Prostate gland (tissue), 2 donors: ENCODE measurements around the gene DPY19L1.
"Not testable (repeated sequence)": the region's sequence is repeated elsewhere in the genome, so short reads cannot be mapped to it uniquely, and the experiment has no call there.

Experiments
- CTCF ChIP-seq, 4 experiments: fragments of 200-600 bp in 2 of 4; fragments of 450-650 bp in 2 of 4; sonication (generic) in 2 of 4; IDR thresholded peaks; 1 replicate in 3 of 4; 2 replicates in 1 of 4; pipeline ENCODE4 v1.5.1; 2016 to 2019; ENCODE audit warnings: antibody characterized with exemption in 4 of 4, mild to moderate bottlenecking in 2 of 4, moderate library complexity in 2 of 4
- POLR2A ChIP-seq: fragments of 450-650 bp; IDR thresholded peaks from one replicate; pipeline ENCODE4 v1.6.1; 2016; ENCODE audit warnings: antibody characterized with exemption, mild to moderate bottlenecking
- POLR2AphosphoS5 ChIP-seq: sonication (generic); formaldehyde crosslinking; IDR thresholded peaks from one replicate; pipeline ENCODE4 v1.6.1; 2017; ENCODE audit warnings: antibody characterized with exemption

GRCh38 chr7:34919038-34919437, 118.2 kb downstream of the DPY19L1 start:
- not testable (repeated sequence) for TF ChIP-seq CTCF (IDR thresholded peaks at IDR 0.05); POLR2AphosphoS5; POLR2A
